GM11168 (cell line): Measurements from ENCODE around the gene OR2H2.

Experiments
- in situ Hi-C: fragments of 300-500 bp; cut with MboI; formaldehyde crosslinking; loops from one replicate; pipeline ENCODE4 v1.12.0; 2022; ENCODE audit warnings: low sequenced_read_pairs; ENCODE audit not compliant: unreplicated experiment

The OR2H2 gene

GRCh38 chr6:29584821-29585220 is at the start of gene OR2H2:
TSS of gene OR2H2 (plus strand) at chr6:29585121. CDS start at chr6:29587945, 2,824 bp downstream.
- in situ Hi-C loops, result no loop called here

GRCh38 chr6:29537714-29538403 is 47.1 kb upstream of the OR2H2 start:
- in situ Hi-C loops, result no loop called here

GRCh38 chr6:29547573-29547972 is 37.3 kb upstream of the OR2H2 start:
- in situ Hi-C loops, result no loop called here

GRCh38 chr6:29552512-29553051 is 32.3 kb upstream of the OR2H2 start:
- in situ Hi-C loops, result no loop called here

DNA sequence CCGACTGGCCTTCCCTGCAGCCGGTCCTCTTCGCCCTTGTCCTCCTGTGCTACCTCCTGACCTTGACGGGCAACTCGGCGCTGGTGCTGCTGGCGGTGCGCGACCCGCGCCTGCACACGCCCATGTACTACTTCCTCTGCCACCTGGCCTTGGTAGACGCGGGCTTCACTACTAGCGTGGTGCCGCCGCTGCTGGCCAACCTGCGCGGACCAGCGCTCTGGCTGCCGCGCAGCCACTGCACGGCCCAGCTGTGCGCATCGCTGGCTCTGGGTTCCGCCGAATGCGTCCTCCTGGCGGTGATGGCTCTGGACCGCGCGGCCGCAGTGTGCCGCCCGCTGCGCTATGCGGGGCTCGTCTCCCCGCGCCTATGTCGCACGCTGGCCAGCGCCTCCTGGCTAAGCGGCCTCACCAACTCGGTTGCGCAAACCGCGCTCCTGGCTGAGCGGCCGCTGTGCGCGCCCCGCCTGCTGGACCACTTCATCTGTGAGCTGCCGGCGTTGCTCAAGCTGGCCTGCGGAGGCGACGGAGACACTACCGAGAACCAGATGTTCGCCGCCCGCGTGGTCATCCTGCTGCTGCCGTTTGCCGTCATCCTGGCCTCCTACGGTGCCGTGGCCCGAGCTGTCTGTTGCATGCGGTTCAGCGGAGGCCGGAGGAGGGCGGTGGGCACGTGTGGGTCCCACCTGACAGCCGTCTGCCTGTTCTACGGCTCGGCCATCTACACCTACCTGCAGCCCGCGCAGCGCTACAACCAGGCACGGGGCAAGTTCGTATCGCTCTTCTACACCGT is 31.5 kb upstream of the OR2H2 start:
- in situ Hi-C loops, result no loop called here

DNA sequence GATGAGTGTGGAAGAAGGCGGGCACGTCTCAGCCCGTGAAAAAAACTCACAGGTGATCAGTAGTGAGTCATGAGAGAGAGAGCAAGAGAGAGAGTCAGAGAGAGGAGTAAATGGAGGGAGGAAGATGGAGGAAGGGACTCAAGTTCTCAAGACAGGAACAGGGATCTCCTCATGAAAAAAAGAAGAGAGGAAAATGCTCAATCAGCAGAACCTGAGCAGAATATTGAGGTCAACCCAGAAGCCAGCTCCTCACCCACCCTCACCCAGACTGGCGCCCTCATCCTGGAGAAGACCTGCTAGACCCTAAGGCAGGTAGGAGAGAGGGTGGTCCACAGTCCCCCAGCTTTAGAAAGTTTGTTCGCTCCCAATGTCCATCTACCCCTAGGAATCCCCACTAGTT is 30.2 kb upstream of the OR2H2 start:
- in situ Hi-C loops, result no loop called here

- in situ Hi-C loops, result no loop called here
Measured at GRCh38 chr6:29557320-29557719, 27.6 kb upstream of the OR2H2 start.

DNA sequence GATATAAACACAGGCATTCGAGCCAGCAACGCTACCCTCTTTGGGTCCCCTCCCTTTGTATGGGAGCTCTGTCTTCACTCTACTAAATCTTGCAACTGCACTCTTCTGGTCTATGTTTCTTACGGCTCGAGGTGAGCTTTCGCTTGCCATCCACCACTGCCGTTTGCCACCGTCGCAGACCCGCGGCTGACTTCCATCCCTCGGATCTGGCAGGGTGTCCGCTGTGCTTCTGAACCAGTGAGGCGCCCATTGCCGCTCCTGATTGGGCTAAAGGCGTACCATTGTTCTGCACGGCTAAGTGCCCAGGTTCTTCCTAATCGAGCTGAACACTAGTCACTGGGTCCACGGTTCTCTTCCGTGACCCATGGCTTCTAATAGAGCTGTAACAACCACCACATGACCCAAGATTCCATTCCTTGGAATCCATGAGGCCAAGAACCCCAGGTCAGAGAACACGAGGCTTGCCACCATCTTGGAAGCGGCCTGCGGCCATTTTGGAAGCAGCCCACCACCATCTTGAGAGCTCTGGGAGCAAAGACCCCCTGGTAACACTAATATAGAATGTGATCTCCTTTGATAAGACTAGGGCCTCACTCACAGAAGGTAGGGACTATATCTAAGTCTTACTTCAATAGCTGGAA is 26.4 kb upstream of the OR2H2 start:
- in situ Hi-C loops, result no loop called here

DNA sequence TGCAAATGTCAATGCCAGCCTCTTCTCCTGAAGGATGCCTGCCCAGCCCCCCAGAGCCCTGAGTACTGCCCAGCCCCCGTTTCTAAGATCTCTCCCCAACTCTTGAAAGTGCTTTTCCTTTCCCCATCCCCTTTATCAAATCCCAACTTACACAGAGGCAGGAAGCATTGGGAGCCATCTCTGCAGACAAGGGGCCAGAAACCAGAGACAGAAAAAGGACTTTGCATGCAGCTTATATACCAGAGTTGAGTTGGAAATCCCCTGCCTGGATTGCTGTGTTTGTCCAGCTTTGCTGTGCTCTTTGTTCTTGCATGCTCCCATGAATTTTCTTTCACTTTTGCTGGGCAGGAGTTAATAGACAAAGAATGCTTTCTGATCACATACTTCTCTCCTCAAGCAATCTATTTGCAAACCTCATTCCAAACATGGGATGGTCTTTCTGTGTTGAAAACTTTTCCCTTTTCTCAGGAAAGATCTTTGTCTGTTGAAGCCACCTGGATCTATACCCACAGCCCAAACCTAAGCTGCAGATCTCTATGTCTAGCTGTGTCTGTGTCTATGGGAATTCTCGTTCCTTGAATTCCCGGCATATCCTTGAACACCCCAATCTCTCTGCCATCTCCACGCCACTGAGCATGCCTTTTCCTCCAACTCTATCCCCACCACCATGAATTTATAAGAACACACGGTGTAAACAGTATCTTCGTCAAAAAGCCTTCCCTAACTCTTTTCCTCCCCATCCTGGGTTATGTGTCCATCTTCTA is 25.2 kb upstream of the OR2H2 start, which contains the start of gene UBD:
UBD (minus strand) TSS at position 209 of the 764 bp plus-strand sequence; CDS start at position 178, 31 bp downstream.
- in situ Hi-C loops, result no loop called here

DNA sequence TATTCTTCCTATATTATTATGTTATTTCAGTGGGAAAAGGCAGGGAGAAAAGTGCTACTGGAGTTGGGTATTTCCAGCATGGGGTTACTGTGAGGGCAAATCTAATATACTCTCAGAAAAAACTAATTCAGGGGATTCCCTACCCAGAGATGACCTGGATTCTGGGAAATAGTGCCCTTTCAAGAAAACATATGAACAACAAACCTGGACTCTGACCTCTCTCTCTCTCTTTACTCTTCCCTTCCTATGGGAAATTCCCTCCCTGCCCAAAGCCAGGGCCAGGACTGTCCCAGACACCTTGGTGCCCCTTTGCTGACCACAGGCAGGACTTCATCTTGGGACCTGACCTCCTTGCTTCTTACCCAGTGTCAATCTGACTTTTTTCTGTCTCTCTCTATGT is 23.8 kb upstream of the OR2H2 start:
- in situ Hi-C loops, result no loop called here

- in situ Hi-C loops, result no loop called here
Measured at GRCh38 chr6:29561606-29562181, 23.2 kb upstream of the OR2H2 start.

DNA sequence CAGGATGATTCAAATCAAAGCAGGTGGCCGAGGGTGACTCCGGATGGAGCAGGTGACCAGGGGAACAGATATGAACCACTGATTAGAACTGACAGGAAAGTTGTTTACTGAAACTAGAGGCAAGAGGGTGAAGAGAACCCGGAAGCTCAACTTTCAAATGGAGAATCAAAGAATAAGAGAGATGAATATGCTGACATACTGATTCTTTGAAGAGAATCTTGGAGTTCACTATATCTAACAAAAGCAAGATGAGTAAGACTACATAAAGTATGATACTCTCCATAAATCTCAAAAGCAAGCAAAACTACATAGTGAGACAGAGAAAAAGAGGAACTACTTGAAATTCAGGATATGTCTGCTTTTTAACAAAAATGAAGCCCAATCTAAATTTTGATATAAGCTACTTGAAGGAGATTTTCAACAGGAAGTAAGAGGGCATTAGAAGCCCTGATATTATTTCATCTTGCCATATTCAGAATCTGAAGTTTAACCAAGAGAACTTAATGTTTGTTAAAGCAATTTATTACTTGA is 21.4 kb upstream of the OR2H2 start:
- in situ Hi-C loops, result no loop called here

DNA sequence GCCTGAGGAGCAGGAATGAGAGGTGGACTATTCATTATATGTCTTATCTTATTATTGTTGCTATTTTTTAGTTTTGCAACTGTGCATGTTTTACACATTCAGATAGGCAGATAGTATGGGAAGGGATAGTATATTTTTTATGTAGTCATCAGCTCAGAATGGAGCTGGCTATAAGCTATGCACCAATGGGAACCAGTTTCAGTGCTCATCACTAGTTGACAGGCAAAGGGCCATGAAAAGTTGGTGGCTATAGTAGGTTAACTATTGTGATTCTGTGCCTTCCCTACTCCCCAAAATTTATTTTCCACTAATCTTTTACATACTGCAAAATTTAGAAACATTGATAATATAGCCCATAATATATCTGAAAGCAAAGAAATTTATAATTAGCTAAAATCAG is 20.0 kb upstream of the OR2H2 start:
- in situ Hi-C loops, result no loop called here

DNA sequence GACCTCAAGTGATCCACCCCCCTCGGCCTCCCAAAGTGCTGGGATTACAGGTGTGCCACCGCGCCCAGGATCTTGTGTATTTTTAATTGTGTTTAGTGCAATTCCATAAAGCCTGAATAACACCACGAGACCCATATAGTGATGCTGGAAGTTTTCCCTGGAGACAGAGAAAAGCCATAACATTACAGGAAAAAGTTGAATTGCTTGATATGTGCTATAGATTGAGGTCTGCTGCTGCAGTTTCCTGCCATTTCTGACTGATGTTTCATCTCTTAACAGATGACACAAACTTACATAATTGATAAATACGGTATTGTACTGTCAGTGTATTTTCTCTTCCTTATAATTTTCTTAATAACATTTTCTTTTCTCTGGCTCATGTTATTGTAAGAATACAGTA is 18.1 kb upstream of the OR2H2 start:
- in situ Hi-C loops, result no loop called here

DNA sequence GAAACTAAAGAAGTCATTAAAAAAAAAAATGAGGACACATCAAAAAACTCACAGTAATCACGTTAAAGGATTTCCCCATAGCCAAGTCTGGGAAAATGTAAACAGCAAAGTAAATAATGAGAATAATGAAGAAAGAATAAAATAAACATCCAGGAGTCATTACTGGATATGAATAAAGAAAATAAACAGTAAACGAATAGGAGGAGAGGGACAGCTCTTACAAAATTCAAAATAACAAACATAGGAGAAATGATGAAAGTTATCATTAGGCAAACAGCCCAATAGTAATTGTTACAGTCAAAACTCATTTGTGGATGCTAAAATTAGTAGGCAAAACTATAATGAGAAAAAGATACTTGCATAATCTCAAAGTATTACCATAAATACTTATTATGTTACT is 17.4 kb upstream of the OR2H2 start:
- in situ Hi-C loops, result no loop called here

- in situ Hi-C loops, result no loop called here
Measured at GRCh38 chr6:29567991-29568390, 16.9 kb upstream of the OR2H2 start.

GRCh38 chr6:29576056-29576455 is 8.9 kb upstream of the OR2H2 start:
- in situ Hi-C loops, result no loop called here

- in situ Hi-C loops, result no loop called here
Measured at GRCh38 chr6:29577544-29577943, 7.4 kb upstream of the OR2H2 start.

- in situ Hi-C loops, result no loop called here
Measured at GRCh38 chr6:29589423-29590048, 4.6 kb downstream of the OR2H2 start.
